ENCODE results near the gene CLSTN1.

GRCh38 chr1:9822490-9822889, 1.3 kb downstream of the CLSTN1 start:
- TF ChIP-seq, protein P1, sequence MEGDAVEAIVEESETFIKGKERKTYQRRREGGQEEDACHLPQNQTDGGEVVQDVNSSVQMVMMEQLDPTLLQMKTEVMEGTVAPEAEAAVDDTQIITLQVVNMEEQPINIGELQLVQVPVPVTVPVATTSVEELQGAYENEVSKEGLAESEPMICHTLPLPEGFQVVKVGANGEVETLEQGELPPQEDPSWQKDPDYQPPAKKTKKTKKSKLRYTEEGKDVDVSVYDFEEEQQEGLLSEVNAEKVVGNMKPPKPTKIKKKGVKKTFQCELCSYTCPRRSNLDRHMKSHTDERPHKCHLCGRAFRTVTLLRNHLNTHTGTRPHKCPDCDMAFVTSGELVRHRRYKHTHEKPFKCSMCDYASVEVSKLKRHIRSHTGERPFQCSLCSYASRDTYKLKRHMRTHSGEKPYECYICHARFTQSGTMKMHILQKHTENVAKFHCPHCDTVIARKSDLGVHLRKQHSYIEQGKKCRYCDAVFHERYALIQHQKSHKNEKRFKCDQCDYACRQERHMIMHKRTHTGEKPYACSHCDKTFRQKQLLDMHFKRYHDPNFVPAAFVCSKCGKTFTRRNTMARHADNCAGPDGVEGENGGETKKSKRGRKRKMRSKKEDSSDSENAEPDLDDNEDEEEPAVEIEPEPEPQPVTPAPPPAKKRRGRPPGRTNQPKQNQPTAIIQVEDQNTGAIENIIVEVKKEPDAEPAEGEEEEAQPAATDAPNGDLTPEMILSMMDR (IDR thresholded peaks at IDR 0.05) = no peak
- no peak for TF ChIP-seq EZH2 (IDR thresholded peaks at IDR 0.05; ENCODE audit: borderline replicate concordance, insufficient read depth, low read depth, low read length, poor library complexity, severe bottlenecking)

All from B cell (primary cell).